DMS153 treated with DMSO at 0.1 percent for 48 hours (cell line): ENCODE measurements around the gene CLPTM1.
"Not testable (repeated sequence)": the region's sequence is repeated elsewhere in the genome, so short reads cannot be mapped to it uniquely, and the experiment has no call there.

ENCODE experiments used
- DNase-seq: peaks from one replicate; lab custom pipeline; 2025; ENCODE audit not compliant: unreplicated experiment; lab: John Stamatoyannopoulos, UW

Gene CLPTM1

DNA sequence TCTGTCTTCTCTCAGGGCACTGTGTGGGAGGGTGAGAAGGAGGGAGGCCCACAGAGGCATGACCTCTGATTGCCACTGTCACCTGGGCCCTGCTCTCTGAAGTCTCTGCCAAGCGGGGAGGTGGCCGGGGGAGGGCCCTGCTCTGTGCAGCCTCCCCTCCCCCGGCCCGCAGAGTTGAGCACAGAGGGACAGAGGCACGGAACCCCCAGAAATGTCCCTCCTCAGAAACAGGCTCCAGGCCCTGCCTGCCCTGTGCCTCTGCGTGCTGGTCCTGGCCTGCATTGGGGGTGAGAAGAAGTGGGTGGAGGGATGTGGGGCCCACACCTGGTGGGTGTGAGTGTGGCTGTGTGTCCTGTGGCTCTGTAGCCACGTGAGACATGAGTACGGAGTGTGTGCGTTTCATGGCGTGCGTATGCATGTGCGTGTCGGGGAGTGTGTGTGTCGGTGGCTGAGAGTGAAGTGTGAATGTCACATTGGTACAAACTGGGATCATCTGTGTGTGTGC, 13.1 kb upstream of the CLPTM1 start, which contains the start of gene APOC4:
Gene APOC4, plus strand, starts transcription at position 171 of the 505 bp plus-strand sequence. Its CDS starts 41 bp downstream, at position 212.
- no peak for DNase-seq

DNA sequence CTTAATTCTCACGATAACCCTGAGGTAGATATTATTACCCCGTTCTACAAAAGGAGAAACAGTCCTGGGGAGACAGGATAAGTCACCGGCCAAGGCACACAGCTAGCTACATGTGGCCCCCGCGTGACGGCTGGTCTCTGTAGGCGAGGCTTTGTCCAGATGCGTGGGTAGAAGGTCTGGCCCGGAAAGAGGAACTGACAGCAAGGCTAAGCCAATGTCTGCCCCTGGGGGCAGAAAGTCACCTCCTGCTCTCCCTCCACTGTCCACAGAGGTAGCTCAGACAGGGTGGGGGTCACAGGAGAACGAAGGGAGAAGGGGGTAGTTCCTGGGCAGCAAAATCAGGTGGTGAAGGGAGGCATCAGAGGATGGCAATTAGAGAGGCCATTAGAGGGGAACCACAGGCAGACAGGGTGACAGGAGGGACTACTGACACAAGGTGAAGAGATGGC, 11.4 kb upstream of the CLPTM1 start:
- no peak for DNase-seq

DNA sequence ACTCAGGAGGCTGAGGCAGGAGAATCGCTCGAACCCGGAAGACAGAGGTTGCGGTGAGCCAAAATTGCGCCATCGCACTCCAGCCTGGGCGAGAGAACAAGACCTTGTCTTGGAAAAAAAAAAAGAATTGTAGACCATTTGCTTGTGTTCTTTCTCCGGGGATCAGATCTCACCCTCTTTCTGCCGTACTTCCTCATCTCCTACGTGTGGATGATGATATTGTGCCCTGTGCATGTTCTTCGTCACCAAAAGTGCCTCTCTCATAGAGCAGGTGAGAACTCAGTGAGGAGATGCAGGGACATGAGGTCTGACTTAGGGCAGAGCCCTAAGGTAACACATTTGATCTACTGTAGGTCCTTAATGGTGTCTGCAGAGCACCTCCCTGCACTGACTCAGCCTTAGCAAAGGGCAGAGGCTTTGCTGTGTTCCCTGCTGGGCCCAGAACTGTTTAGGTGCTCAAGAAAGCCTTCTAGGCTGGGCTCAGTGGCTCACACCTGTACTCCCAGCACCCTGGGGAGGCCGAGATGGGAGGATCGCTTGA, 8.1 kb upstream of the CLPTM1 start:
- no peak for DNase-seq

DNA sequence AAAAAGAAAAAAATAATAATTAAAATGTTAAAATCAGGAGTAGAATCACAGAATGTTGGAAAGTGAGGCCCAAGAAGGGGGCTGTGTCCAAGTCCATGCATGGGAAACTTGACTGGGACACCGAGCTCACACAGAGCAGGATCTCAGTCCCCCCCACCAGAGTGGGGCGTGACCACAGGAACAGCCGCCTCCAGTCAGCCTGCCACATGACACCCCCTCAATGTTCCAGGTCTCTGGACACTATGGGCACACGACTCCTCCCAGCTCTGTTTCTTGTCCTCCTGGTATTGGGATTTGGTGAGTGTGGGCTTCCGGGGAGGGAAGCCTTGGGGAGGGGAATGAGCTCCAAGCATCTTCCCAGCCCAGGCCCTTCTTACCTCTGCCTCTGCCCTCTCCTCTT, 6.9 kb upstream of the CLPTM1 start:
- no peak for DNase-seq

DNA sequence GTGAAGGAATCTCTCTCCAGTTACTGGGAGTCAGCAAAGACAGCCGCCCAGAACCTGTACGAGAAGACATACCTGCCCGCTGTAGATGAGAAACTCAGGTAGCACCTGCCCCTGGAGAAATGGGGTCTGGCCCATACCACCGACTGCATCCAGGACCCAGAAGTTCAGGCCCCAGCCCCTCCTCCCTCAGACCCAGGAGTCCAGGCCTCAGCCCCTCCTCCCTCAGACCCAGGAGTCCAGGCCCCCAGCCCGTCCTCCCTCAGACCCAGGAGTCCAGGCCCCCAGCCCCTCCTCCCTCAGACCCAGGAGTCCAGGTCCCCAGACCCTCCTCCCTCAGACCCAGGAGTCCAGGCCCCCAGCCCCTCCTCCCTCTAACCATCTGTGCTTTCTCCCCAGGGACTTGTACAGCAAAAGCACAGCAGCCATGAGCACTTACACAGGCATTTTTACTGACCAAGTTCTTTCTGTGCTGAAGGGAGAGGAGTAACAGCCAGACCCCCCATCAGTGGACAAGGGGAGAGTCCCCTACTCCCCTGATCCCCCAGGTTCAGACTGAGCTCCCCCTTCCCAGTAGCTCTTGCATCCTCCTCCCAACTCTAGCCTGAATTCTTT, 6.3 kb upstream of the CLPTM1 start:
- DNase-seq = no peak

DNA sequence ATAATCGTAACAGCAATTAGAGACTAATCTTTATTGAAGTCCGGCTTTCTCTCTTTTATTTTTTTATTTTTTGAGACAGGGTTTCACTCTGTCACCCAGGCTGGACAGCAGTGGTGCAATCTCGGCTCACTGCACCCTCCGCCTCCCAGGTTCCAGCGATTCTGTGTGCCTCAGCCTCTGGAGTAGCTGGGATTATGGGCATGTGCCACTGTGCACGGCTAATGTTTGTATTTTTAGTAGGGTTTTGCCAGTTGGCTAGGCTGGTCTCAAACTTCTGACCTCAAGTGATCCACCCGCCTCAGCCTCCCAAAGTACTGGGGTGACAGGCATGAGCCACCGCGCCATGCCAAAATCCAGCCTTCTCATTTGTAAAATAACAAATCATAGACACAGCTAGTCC, 5.6 kb upstream of the CLPTM1 start:
- DNase-seq = no peak

DNA sequence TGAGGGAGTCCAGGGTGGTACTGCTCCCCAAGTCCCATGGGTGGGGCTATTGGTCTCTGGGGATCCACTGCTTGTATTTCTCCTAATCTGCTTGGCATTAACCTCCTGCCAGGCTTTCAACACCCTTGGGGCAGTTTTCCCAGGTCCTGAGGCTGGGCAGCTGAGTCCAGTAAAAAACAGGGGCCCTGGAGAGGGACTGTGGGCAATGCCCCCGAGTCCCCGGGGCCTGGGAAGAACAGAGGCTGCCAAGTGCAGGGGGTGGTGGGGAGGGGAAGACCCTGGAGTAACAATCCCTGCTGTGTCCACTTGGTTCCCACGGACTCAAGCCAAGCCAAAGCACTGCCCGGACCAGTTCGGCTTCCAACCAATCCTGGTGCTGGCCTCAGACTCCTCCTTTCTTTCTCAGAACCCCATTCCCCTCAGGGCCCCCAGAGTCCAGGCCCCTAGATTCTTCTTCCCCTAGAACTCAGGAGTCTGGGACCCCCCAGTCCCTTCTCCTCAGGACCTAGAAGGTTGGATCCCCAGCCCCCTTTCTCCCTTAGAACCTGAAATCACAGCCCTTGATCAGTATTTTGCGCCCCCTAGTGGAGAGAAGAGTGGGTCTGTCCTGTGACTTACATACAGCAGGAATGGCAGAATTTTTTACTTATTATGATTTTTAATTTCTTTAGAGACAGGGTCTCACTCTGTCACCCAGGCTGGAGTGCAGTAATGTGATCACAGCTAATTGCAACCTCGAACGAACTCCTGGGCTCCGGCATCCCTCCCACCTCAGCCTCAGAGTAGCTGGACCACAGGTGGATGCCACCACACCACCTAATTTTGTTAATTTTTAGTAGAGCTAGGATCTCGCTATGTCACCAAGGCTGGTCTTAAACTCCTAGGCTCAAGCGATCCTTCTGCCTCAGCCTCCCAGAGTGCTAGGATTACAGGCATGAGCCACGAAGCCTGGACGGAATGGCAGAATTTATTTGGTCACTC, 3.7 kb upstream of the CLPTM1 start:
- DNase-seq = peak; percentile 51

DNA sequence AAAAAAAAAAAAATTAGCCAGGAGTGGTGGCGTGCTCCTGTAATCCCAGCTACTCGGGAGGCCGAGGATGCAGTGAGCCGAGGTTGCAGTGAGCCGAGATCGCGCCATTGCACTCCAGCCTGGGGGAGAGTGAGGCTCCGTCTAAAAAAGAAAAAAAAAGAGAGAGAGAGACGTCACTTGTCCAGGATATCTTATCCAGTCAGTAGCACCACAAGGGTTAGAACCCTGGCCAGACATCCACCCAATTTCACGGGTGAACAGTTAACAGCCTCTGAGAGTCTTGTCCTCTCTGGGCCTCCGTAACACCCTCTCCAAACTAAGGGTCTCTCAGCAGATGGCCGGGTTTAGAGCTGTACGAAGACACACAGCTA, 917 bp upstream of the CLPTM1 start:
- no peak for DNase-seq

DNA sequence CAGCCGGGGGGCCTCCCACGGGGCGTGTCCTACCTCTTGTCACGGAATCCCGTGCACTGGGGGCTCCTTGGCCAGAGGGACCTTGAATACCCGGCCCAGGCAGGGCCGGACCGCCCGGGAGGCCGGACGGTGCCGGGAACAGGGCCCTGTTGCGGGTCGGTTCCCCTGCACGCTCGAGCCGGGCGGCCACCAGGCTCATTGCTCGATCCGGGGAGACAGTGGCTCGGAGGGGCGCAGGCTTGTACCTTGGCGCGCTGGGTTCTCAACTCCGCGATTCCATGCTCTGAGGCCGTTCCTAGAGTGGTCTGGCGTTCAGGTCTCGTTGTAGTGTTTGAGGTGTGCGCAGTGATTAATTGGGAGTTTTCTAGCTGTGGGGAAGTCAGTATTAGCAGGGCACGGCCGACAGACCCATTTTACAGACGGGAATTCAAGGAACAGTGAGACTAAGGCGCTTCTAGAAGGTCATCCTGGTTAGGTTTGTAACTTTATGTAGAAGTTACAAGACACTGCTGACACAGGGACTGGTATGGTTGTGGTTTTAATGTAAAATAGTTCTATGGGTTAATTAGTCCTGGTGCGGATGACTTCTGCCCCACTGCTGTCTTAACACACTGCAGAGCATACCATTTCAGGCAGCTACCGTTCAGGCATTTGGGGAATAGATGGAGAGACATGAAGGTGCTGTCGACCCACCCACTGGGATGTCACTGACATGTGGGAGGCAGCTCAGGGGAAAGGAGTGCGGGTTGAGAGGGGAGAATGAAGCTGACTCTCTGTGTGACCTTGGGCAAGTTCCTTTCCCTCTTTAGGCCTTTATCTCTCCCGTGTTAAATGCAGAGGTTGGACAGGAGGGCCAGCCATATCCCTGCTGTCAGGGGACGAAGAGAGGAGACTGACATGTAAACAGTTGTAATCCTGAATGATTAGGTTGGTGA, 592 bp downstream of the CLPTM1 start:
- DNase-seq = no peak

DNA sequence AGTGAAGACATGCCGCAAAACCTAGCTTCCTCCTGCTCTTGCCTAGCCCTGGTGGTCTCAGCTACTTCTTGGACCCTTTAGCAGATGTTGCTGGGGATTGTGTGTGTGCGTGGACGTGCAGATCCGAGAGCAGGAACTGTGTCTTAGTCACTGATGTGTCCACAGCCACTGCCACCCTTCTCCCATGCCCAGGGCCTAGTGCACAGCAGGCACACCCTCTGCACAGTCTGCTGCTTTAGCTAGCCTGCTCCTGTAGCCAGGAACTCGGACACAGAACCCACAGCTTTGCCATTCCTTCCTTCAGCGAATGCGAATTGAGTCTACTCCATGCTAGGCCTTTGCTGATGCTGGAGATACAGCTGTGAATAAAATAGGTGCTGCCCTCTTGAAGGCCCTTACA, 2.3 kb downstream of the CLPTM1 start:
- DNase-seq = no peak

DNA sequence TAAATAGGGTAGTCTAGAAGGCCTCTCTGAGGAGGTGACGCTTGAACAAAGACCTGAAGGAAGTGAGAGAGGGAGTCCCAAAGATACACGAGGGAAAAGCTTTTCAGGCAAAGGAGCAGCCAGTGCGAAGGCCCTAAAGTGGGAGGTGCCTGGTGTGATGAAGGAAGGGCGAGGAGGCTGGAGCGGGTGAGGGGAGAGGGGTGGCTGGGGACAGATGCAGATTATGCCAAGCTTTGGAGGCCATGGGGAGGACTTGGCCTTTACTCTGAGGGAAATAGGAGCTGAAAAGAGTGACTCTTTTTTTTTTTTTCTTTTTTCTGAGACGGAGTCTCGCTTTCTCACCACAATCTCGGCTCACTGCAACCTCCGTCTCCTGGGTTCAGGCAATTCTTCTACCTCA, 2.9 kb downstream of the CLPTM1 start:
- no peak for DNase-seq

DNA sequence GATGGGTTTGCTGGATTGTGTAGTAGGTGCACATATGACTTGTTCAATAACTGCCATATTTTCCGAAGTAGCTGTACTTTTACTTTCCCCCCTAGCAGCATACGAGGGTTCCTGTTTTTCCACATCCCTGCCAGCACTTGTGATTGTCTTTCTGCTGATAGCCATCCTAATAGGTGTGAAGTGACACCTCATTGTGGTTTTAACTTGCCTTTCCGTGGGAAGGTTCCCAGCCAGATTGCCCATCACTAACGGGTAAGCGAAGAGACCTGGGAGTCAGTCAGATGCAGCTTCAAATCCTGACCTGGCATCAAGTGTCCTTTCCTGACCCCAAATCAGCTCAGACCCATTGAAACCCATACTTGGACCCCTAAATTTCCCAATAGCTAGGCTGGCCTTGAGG, 4.5 kb downstream of the CLPTM1 start:
- no peak for DNase-seq

DNA sequence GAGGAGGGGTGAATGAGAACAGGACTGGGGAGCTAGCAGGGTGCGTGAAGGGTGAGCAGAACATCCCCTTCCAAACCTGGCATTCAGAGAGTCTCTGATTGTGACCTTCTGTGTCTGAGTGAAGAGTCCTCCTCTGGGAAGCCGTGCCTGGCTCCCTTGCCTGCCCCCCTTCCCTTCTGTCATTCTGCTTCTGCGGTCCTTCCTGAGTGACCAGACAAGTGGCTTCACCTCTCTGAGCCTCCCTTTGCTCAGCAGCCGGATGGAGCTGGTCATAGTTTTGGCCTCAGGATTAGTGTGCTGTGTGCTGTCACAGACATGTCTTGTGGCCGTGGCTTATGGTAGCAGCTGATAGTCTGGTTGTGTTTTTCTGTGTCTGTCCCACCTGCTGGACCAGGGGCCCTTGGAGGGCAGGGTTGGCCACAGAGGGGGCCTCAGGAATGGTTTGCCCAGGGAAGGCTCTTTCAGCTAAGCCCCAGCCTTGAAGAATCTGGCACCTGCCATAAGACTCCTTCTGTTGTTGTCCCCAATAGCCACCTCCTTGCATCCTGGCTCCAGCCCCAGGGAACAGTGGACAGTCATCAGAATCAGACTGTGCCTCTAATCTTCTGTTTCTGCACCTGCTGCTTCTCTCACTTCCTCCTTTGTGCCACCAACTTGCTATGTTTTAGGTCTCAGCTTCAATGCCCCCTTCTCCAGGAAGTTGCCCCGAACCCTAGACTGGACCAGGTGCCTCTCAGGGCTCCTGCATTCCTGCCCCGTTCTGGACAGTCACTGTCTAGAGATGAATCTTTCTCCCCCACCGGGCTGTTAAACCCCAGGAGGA, 5.9 kb downstream of the CLPTM1 start:
- no peak for DNase-seq

DNA sequence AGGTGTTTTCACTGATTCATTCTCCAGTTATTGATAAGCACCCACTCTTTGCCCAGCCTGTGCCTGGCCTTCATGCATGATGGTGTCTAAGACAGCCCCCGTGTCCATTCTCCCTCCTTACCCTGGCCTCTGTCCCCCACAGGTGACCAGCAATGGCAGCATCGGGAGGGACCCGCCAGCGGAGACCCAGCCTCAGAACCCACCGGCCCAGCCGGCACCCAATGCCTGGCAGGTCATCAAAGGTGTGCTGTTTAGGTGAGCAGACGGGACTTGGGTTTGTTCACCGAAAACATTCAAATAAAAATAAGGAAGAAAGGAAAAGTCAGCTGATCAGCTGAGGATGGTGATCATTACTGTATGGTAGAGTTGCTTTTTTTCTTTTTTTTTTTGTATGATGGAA, 6.6 kb downstream of the CLPTM1 start:
- DNase-seq = no peak

DNA sequence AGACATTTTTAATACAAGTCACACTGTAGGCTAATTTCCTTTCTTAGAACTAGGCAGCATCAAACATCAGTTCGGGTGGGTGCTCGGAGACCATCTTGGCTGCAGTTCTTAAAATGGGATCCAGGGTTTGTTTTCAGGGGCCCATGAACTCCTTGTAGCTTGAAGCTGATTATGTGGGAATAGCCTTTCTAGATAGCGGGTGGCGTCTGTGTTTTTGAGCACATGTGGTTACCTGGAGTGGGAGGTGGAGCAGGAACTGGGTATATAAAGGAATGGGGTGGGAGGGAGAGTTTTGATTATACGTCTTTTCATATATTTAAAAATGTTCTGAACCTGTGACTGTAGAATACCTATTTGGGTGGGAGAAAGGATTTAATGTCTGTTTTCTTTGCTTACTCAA, 12.9 kb downstream of the CLPTM1 start:
- DNase-seq = no peak

DNA sequence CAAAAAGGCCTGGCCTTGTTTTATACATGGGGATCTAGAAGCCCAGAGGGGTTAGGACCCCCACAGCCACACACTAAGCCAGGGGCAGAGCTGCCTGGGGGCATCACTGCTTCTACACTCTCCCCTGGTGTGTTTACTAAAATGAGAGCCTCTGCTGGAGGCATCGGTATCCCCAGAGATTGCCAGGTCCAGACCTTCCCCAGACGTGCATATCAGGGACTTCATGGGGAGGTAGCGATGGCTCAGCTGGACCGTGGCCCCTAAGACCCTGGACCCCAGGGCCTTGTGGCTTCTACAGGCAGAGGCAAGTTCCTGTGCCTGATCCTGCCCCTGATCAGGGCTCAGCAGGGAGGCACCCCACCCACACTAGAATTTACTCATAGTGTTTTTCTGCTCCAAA, 13.5 kb downstream of the CLPTM1 start:
- DNase-seq = no peak

DNA sequence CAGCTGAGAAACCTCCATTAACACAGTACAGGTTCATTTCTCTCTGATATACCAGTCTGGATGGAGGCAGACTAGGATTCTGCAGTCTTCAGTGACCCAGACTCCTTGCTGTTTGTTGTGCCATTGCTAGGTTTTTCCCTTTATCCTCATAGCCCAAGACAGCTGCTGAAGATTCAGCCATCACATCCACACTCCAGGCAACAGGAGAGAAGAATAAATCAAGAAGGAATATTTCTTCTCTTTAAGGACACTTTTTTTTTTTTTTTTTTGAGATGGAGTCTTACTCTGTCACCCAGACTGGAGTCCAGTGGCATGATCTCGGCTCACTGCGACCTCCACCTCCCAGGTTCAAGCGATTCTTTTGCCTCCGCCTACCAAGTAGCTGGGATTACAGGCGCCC, 14.3 kb downstream of the CLPTM1 start:
- no peak for DNase-seq

DNA sequence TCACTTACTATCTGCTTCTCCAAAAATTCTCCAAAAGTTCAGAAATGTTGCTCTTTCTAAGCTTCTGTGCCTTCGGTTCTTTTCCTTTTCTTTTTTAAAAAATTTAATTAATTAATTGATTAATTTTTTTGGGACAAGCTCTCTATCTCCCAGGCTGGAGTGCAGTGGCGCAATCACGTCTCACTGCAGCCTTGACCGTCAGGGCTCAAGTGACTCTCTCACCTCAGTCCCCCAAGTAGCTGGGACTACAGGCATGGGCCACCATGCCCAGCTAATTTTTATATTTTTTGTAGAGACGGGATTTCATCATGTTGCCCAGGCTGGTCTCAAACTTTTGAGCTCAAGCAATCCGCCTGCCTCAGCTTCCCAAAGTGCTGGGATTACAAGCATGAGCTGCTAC, 16.3 kb downstream of the CLPTM1 start:
- DNase-seq = not testable (repeated sequence)

DNA sequence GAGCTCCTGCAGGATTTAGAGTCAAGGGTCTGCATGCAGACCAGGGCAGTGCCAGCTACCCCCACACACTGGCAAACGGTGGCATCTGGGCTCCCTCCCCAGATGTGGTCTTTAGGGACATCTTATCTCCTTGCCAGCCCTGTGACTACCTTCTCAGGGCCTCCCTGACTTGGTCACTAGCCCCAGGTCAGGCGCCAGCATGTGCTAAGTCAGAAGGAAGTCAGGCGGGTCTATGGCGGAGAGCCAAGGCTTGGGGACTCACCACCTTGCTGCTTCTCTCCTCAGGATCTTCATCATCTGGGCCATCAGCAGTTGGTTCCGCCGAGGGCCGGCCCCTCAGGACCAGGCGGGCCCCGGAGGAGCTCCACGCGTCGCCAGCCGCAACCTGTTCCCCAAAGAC, 17.6 kb downstream of the CLPTM1 start:
- DNase-seq = no peak
